ENCODE measurements around the gene IQCE. TPM values are rescaled to one million over a fixed set of nuclear protein-coding genes. Genes with fewer than 3 reads are reported as not detected.

The IQCE gene
- total and polyA plus RNA-seq, 2 donors (not counting 1 experiment from before 2014, with no cell fraction given), result 5.3 to 8.3 TPM

GRCh38 chr7:2575046-2575732 lies 16.4 kb downstream of the IQCE start:
- no peak overlapping the region for H3K4me3 ChIP-seq (replicated peaks in 1 of 4; ENCODE audit: control extremely low read depth in 1 of 4, insufficient read depth in 1 of 4, low read depth in 3 of 4, low read length in 4 of 4)
- H3K4me1 ChIP-seq (ENCODE audit: control insufficient read depth, extremely low read depth, insufficient read depth, low read length), result peaks cover 2% of the 10 kb centered on the region
- no peaks in the 10 kb centered on the region for H3K9me3 ChIP-seq (ENCODE audit: control insufficient read depth, insufficient read depth, low read depth, low read length)
- H3K79me2 ChIP-seq (ENCODE audit: control insufficient read depth, insufficient read depth, low read length), result no peaks in the 10 kb centered on the region
- TF ChIP-seq CTCF (conservative IDR thresholded peaks at IDR 0.05 in 1 of 2, IDR thresholded peaks at IDR 0.05 in 1 of 2; ENCODE audit: low read depth in 1 of 2, low read length in 2 of 2) (no peak), EZH2 (IDR thresholded peaks at IDR 0.05; ENCODE audit: low read length, missing control alignments) (no peak)
- no peak overlapping the region for H3K27ac ChIP-seq (ENCODE audit: insufficient read depth, low read length)
- no peaks in the 10 kb centered on the region for H4K20me1 ChIP-seq (ENCODE audit: control insufficient read depth, extremely low read depth, insufficient read depth, low read length)
- DNase-seq (ENCODE audit: low read depth in 2 of 2), result no peak
- no peaks in the 10 kb centered on the region for H3K27me3 ChIP-seq (ENCODE audit: control insufficient read depth, insufficient read depth, low read length)
- H3K4me2 ChIP-seq (ENCODE audit: extremely low read depth, insufficient read depth, low read length), result no peak overlapping the region
- H3K36me3 ChIP-seq (ENCODE audit: control insufficient read depth, insufficient read depth, low read length), result peaks cover 2% of the 10 kb centered on the region
- H2AFZ ChIP-seq (ENCODE audit: low read length), result no peak overlapping the region
- H3K9ac ChIP-seq (ENCODE audit: insufficient read depth, low read length), result no peak overlapping the region

GRCh38 chr7:2575733-2576340 lies 17.1 kb downstream of the IQCE start:
- peaks cover 2% of the 10 kb centered on the region for H3K4me1 ChIP-seq (ENCODE audit: control insufficient read depth, extremely low read depth, insufficient read depth, low read length)
- TF ChIP-seq CTCF (conservative IDR thresholded peaks at IDR 0.05 in 1 of 2, IDR thresholded peaks at IDR 0.05 in 1 of 2; ENCODE audit: low read depth in 1 of 2, low read length in 2 of 2) (no peak), EZH2 (IDR thresholded peaks at IDR 0.05; ENCODE audit: low read length, missing control alignments) (no peak)
- no peaks in the 10 kb centered on the region for H4K20me1 ChIP-seq (ENCODE audit: control insufficient read depth, extremely low read depth, insufficient read depth, low read length)
- no peaks in the 10 kb centered on the region for H3K27me3 ChIP-seq (ENCODE audit: control insufficient read depth, insufficient read depth, low read length)
- H3K4me3 ChIP-seq (replicated peaks in 1 of 4; ENCODE audit: control extremely low read depth in 1 of 4, insufficient read depth in 1 of 4, low read depth in 3 of 4, low read length in 4 of 4), result no peak overlapping the region
- H3K27ac ChIP-seq (ENCODE audit: insufficient read depth, low read length), result no peak overlapping the region
- H3K9me3 ChIP-seq (ENCODE audit: control insufficient read depth, insufficient read depth, low read depth, low read length), result no peaks in the 10 kb centered on the region
- H3K36me3 ChIP-seq (ENCODE audit: control insufficient read depth, insufficient read depth, low read length), result peaks cover 2% of the 10 kb centered on the region
- DNase-seq (ENCODE audit: low read depth in 2 of 2), result peak in 1 of 2 donors; percentile 88
- H3K79me2 ChIP-seq (ENCODE audit: control insufficient read depth, insufficient read depth, low read length), result no peaks in the 10 kb centered on the region
- H3K9ac ChIP-seq (ENCODE audit: insufficient read depth, low read length), result no peak overlapping the region
- H3K4me2 ChIP-seq (ENCODE audit: extremely low read depth, insufficient read depth, low read length), result no peak overlapping the region
- H2AFZ ChIP-seq (ENCODE audit: low read length), result no peak overlapping the region

GRCh38 chr7:2576742-2577491 lies 18.1 kb downstream of the IQCE start:
- no peak for TF ChIP-seq CTCF (conservative IDR thresholded peaks at IDR 0.05 in 1 of 2, IDR thresholded peaks at IDR 0.05 in 1 of 2; ENCODE audit: low read depth in 1 of 2, low read length in 2 of 2)
- no peak for TF ChIP-seq EZH2 (IDR thresholded peaks at IDR 0.05; ENCODE audit: low read length, missing control alignments)
- H4K20me1 ChIP-seq (ENCODE audit: control insufficient read depth, extremely low read depth, insufficient read depth, low read length), result no peaks in the 10 kb centered on the region
- peaks cover 2% of the 10 kb centered on the region for H3K36me3 ChIP-seq (ENCODE audit: control insufficient read depth, insufficient read depth, low read length)

More at GRCh38 chr7:2576742-2577491, 18.1 kb downstream of the IQCE start:
- DNase-seq (ENCODE audit: low read depth in 2 of 2), result no peak
- Histone ChIP-seq H3K4me1 (ENCODE audit: control insufficient read depth, extremely low read depth, insufficient read depth, low read length) (peaks cover 2% of the 10 kb centered on the region), H3K27me3 (ENCODE audit: control insufficient read depth, insufficient read depth, low read length) (no peaks in the 10 kb centered on the region), H3K79me2 (ENCODE audit: control insufficient read depth, insufficient read depth, low read length) (no peaks in the 10 kb centered on the region), H3K9me3 (ENCODE audit: control insufficient read depth, insufficient read depth, low read depth, low read length) (no peaks in the 10 kb centered on the region), H3K27ac (ENCODE audit: insufficient read depth, low read length) (no peak overlapping the region), H3K4me2 (ENCODE audit: extremely low read depth, insufficient read depth, low read length) (no peak overlapping the region), H3K9ac (ENCODE audit: insufficient read depth, low read length) (no peak overlapping the region), H2AFZ (ENCODE audit: low read length) (no peak overlapping the region), H3K4me3 (replicated peaks in 1 of 4; ENCODE audit: control extremely low read depth in 1 of 4, insufficient read depth in 1 of 4, low read depth in 3 of 4, low read length in 4 of 4) (no peak overlapping the region)
